Right atrium auricular region (tissue), 2 donors: ENCODE measurements around the gene MPPED1. TPM values are rescaled to one million over a fixed set of nuclear protein-coding genes. Genes with fewer than 3 reads are reported as not detected.

Experiments used
- DNase-seq: peaks from one replicate; pipeline ENCODE4 v3.0.0-alpha.2; 2019; ENCODE audit warnings: low spot score
- H3K27ac ChIP-seq, 2 donors: fragments of 200-600 bp; sonication (generic); 1 replicate in 1 of 2; 2 replicates in 1 of 2; pipeline ENCODE4 v1.5.1; 2016 to 2019
- H3K27me3 ChIP-seq, 2 donors: fragments of 200-600 bp; sonication (generic); one replicate each; pipeline versions ENCODE4 v1.5.1 to v1.6.0; 2017 to 2019
- H3K36me3 ChIP-seq: fragments of 200-600 bp; sonication (generic); one replicate; pipeline ENCODE4 v1.5.1; 2016
- H3K4me1 ChIP-seq, 2 donors: fragments of 200-600 bp; sonication (generic); one replicate each; pipeline versions ENCODE4 v1.5.1 to v1.6.0; 2017 to 2019
- H3K4me3 ChIP-seq, 2 donors: fragments of 200-600 bp; sonication (generic); 1 replicate in 1 of 2; 2 replicates in 1 of 2; pipeline ENCODE4 v1.5.1; 2017 to 2019; ENCODE audit warnings: mild to moderate bottlenecking in 1 of 2, moderate library complexity in 1 of 2
- H3K9me3 ChIP-seq, 2 donors: fragments of 200-600 bp; sonication (generic); one replicate each; pipeline ENCODE4 v1.5.1; 2019
- total RNA-seq, 2 donors: library from RNA; depleted of rRNA; stranded (reverse); fragments of >200 nt; gene quantifications; one replicate each; pipeline ENCODE4 v1.1.0, GENCODE V29; 2016
- TF ChIP-seq, protein P1 (sequence below), 2 donors: fragments of 200-600 bp; sonication (generic); IDR thresholded peaks; one replicate each; pipeline ENCODE4 v1.5.1; 2019; ENCODE audit warnings: antibody characterized with exemption in 2 of 2

The MPPED1 gene
- total RNA-seq, 2 donors from 2014 or later = not detected

DNA sequence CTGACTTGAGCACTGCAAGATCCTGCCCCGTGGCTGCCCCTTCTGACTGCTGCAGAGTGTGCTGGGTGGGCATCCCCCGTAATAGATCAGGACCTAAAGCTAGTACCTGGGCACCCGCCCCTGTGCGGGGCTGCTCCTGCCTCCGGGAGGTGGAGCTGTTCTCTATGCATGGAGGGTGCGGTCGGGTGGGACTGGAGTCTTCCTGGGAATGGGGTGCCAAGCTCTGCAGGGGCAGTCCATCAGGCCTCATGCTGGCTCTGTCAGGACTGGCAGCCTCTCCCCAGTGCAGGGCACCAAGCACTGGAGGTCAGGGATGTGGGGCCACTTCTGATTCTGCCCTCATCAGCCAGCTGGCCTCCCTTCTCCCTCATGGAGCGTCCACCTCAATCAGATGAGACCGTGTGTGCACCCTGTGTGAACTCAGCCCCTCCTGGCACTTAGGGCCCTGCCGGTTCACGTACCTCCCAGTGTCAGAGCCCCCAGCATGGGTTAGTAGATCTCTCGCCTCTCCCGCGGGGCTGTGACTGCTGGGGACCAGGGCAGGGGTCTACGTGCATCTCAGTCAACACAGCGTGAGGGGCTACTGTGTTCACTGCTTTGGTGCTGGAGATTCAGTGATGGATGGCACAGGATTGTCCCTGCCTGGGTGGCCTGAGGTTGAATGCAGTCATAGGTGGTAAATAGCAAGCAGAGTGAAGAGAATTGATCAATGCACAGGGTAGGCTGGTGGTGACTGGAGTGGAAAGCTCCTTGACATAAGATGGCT lies 30.8 kb downstream of the MPPED1 start:
- no peak overlapping the region for H3K4me3 ChIP-seq
- H3K27ac ChIP-seq = no peak overlapping the region
- H3K9me3 ChIP-seq = no peaks in the 10 kb centered on the region
- no peaks in the 10 kb centered on the region for H3K27me3 ChIP-seq
- no peaks in the 10 kb centered on the region for H3K36me3 ChIP-seq
- DNase-seq = no peak
- TF ChIP-seq, protein P1, sequence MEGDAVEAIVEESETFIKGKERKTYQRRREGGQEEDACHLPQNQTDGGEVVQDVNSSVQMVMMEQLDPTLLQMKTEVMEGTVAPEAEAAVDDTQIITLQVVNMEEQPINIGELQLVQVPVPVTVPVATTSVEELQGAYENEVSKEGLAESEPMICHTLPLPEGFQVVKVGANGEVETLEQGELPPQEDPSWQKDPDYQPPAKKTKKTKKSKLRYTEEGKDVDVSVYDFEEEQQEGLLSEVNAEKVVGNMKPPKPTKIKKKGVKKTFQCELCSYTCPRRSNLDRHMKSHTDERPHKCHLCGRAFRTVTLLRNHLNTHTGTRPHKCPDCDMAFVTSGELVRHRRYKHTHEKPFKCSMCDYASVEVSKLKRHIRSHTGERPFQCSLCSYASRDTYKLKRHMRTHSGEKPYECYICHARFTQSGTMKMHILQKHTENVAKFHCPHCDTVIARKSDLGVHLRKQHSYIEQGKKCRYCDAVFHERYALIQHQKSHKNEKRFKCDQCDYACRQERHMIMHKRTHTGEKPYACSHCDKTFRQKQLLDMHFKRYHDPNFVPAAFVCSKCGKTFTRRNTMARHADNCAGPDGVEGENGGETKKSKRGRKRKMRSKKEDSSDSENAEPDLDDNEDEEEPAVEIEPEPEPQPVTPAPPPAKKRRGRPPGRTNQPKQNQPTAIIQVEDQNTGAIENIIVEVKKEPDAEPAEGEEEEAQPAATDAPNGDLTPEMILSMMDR (IDR thresholded peaks at IDR 0.05) = no peak
- H3K4me1 ChIP-seq = no peaks in the 10 kb centered on the region

DNA sequence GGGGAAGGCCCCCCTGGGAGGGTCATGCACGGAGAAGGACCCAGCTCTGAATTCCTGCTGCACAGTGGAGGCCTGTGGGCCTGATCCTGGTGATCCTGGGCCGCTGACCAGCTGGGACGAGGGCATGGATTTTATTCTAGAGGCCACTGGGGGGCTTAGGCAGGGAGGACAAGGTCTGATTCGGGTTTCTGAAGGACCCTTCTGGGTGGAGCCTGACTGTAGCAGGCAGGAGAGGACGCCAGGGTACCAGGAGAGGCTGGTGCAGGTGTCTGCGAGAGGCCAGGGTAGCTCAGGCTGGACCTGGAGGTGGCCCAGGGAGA lies 31.3 kb downstream of the MPPED1 start:
- no peaks in the 10 kb centered on the region for H3K4me1 ChIP-seq
- DNase-seq = no peak
- no peak overlapping the region for H3K4me3 ChIP-seq
- no peaks in the 10 kb centered on the region for H3K9me3 ChIP-seq
- H3K27me3 ChIP-seq = no peaks in the 10 kb centered on the region
- H3K36me3 ChIP-seq = no peaks in the 10 kb centered on the region
- TF ChIP-seq, protein P1 (IDR thresholded peaks at IDR 0.05) = no peak
- no peak overlapping the region for H3K27ac ChIP-seq

DNA sequence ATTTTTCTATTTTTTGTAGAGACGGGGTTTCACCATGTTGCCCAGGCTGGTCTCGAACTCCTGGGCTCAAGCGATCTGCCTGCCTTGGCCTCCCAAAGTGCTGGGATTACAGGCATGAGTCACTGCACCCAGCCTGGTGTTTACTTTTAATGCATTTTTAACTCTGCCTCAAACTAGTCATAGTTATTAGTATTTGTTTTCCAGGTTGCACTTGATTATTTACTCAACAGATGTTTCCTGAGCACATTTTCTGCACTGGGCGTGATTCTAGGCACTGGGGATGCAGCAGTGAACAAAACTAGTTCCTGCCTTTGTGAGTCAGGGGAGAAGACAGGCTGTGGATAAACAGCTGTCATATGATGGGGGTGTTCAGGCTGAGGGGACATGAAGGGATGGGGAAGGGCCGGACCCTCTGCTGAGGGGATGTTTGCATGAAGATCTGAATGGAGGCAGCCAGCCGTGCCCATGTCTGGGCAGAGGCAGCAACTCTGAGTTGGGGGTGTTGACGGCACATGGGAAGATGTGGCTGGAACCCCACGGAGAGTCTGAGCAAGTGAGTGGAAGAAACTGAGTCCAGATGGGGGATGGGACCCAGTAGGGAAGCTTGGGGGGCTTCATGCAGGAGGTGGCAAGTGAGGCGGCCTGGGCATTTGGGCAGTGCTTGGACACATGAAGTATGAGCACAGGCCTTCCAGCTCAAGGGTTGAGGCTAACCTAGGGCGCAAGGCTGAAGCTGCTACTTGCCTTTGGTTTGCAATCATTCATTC lies 34.4 kb downstream of the MPPED1 start:
- no peaks in the 10 kb centered on the region for H3K9me3 ChIP-seq
- H3K4me3 ChIP-seq = no peak overlapping the region
- H3K27ac ChIP-seq = no peak overlapping the region
- no peaks in the 10 kb centered on the region for H3K4me1 ChIP-seq
- DNase-seq = no peak
- no peaks in the 10 kb centered on the region for H3K36me3 ChIP-seq
- no peaks in the 10 kb centered on the region for H3K27me3 ChIP-seq
- TF ChIP-seq, protein P1 (IDR thresholded peaks at IDR 0.05) = no peak

DNA sequence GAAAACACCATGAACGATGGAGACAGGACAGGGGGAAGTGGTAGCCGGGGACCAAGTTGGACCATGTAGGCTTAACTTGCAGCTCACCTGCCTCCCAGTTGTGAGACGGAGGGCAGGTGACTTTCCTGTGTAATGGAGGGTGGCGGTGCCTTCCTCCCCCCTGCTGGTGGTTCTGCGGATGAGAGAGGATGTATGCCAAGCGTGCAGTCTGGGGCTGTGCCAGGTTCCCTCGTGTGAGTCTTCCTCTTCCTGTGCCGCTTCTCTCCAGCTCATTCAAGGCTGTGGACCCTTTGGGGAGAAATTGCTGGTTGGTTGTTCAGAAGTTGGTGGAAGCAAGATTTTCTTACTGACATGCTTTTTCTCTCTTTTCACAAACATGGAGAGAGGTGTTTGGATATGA lies 35.1 kb downstream of the MPPED1 start:
- Histone ChIP-seq H3K4me3 (no peak overlapping the region), H3K9me3 (no peaks in the 10 kb centered on the region), H3K4me1 (no peaks in the 10 kb centered on the region), H3K27me3 (no peaks in the 10 kb centered on the region), H3K36me3 (no peaks in the 10 kb centered on the region), H3K27ac (no peak overlapping the region)
- DNase-seq = no peak
- TF ChIP-seq, protein P1 (IDR thresholded peaks at IDR 0.05) = no peak

DNA sequence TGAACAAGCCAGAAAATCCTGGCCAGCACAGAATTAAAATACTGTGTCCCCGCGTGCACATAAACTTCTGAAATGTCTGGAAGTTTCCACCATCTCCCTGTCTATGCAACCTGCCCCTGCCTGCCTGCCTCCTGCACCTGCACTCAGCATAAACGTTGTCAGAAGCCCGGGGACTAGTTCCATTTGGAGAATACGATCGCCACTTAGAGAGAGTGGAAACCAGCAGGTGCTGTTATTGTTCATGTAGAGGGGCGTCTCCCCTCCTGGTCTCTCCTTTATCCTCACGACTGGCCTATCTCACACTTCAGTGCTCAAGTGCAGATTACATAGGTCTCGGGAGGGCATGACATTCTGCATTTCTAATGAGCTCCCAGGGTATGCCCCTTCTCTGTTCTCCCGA lies 35.6 kb downstream of the MPPED1 start:
- TF ChIP-seq, protein P1 (IDR thresholded peaks at IDR 0.05) = no peak
- DNase-seq = no peak
- Histone ChIP-seq H3K9me3 (no peaks in the 10 kb centered on the region), H3K4me3 (no peak overlapping the region), H3K27me3 (no peaks in the 10 kb centered on the region), H3K27ac (no peak overlapping the region), H3K4me1 (no peaks in the 10 kb centered on the region), H3K36me3 (no peaks in the 10 kb centered on the region)
